Glomerular visceral epithelial cell (primary cell): ENCODE results near the gene HNRNPF.
"Not testable (repeated sequence)": the region's sequence is repeated elsewhere in the genome, so short reads cannot be mapped to it uniquely, and the experiment has no call there.

Experiments used
- DNase-seq: peaks from one replicate; pipeline ENCODE4 v3.0.0-alpha.2; 2016; ENCODE audit errors: extremely low spot score

HNRNPF gene

DNA sequence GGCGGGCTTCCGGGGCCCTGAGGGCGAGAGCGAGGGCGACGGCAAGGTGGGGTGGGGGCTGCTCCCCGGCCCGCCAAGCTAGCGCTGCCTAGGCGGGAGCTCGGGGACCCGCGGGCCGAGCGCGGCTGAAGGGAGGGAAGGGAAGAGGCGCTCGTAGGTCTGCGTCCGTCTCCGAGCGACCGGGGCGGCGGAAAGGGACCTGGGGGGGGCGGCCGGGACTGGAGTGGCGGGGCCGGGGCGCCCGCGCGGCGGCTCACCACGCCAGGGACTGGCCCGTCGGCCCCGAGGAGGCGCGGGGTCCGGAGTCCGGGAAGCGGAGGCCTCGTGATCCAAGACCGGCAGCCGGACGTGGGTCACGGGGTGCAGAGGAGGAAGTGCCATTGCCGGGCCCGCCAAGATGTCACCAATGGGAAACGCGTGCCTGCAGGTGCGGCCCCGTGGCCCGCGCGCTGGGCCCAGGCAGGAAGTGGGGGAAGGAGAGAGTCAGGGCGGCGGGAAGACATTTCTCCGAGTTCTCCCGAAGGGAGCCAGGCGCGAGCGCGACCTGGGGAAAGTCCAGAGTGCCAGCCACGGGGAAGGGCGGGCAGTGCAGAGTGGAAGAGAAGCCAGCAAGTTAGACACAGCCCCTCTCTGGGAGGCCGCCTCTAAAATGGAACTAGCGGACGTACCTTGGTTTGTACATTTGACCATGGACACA is 11.9 kb downstream of the HNRNPF start:
- peak; percentile 96 for DNase-seq

DNA sequence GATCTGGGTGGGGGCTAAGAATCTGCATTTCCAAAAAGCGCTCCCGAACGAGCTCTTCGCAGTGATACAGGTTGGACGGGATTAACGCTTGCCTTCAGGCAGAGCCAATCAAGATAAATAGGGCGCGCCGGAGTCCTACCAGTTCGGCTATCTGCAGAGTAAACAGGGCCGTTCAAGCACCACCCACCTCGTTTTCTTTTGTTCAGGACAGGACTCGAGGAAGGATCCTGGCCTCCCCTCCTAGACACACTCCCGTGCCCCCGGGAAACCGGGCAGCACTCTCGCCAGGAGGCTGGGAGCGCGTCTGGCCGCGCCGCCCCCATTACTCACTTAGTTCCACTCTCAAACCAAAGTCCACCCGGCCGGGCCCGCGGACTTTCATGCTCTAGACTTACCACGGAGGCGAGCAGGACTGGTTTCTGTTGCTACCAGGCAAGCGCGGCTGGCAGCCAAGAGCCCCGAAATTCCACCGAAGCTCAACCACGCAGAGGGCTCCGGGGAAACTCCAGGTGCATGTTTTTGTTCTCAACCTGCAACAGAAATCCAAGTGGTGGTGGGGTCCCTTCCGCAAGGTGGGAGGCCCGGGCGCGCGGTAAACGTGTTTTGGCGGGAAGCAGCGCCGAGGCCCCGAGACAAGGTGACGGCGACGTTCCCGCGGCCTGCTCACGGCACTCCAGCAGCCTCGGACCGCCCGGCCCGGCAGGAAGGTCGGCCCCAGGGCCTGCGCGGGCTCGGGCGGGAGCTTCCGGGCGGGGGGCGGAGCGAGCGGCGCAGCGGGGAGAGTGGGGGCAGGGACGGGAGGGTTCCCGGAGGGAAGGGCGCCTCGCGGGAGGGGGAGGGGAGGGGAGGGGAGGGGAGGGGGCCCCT is 12.7 kb downstream of the HNRNPF start:
- DNase-seq = peak; percentile 85

DNA sequence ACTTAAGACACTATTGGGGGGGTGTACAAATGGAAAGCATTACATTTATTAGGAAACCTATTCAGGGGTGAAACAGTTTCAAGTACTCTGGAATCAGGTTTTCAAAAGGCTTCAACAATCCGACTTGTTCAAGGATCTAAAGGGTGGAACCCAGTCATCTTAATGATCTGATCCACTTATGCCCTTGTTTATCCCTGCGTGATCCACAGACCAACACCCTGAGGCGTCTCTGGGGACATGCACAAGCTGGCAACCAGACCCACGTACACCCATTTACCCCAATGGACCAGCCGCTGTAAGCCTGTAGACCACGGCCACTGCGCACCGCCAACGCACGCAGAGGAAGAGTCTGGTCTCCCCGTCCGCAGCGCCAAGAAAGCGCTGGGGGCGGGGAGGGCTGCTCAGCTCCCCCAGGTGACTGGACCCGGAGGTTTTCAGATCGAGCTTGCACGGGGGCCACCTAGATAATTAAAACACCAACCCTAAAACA is 13.4 kb downstream of the HNRNPF start:
- peak; percentile 49 for DNase-seq

DNA sequence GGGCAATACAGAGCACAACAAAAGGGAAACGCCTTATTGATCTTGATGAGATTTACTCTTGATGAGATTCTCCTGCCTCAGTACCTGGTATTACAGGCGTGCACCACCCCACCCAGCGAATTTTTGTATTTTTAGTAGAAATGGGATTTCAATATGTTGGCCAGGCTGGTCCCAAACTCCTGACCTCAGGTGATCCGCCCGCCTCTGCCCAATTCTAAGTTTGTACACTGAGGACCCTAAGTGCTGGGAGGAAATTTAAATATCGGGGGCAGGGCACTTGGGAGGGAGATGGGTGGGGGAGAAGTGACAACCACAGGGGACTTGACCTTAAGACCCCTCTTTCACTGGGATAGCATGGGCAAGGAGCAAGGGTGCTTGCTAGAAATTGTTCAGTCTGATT is 14.1 kb downstream of the HNRNPF start:
- DNase-seq = no peak

DNA sequence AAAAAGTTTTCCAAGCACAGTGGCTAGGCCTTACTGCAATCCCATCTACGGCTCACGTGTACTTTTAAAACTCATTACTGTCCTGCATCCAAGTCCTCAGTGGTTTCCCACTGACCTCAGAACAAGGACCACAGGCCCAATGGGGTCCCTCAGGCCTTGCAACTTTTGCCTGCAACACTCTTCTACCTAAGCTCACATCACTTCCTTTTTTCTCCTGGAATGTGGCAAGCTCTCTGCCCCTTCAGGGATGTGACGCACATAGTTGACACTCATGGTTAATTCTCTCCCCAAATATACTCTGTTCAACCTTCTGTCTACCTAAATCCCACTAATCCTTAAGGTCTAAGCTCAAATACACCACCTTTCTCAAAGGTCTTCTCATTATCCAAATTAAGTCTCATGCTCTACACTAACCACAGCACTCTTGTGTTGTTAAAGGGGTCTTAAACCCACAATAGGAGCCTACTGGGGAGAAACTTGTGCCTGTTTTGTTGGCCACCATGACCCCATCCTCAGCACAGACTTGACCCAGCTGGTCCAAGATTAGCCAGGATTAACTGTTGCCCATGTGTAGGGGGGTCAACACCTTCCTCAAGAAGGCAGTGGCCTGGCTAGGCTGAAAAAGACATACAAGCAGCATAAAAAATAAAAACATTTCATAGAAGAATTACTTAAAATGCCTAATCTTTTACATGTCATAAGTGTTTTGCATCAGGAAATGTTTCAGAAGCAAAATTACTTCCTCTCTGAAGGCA is 15.2 kb downstream of the HNRNPF start:
- no peak for DNase-seq

DNA sequence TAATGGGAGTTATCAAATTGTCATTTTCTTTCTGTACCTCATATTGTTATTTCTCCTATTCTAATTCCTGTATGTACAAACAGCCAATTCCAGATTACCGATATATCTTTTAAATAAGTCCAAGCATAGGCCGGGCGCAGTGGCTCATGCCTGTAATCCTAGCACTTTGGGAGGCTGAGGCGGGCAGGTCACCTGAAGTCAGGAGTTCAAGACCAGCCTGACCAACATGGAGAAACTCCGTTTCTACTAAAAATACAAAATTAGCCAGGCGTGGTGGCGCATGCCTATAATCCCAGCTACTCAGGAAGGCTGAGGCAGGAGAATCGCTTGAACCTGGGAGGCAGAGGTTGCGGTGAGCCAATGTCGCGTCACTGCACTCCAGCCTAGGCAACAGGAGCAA is 15.8 kb downstream of the HNRNPF start:
- not testable (repeated sequence) for DNase-seq

DNA sequence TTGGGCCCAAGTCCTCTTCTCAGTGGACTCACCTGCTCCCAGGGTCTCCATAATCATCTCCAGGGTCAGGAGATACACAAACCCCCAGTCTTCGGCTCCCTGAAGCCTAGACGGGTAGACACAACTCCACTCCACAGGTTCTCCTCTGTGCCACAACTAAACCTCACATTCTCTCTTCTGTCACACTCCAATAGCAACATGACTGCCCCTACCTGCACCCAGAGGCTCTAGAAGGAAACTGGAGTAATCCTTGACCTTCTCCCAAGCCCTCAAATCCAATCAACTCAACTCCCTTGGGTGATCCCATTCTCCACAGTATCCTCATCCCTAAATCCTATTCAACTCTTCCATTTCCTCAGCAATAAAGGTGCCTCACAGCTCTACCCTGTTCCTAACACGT is 16.2 kb downstream of the HNRNPF start:
- DNase-seq = no peak

DNA sequence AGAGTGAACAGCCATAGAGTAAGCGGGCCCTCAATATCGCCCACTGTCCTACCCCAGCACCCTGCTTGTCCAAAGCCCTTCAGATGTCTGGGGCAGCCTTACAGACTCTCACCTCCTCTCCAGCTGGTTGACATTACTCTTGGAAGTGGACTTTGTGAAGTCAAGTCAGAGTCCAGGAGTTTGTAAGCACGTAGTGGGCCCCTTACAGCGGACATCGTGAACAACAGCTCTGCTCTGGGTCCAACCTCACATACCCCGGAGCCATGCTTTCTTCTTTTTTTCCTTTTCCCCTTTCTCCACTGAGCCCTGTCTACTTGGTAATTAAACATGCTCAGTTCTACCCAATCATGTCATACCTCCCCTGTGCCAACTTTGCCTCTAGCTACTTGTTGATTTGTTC is 17.5 kb downstream of the HNRNPF start:
- no peak for DNase-seq

DNA sequence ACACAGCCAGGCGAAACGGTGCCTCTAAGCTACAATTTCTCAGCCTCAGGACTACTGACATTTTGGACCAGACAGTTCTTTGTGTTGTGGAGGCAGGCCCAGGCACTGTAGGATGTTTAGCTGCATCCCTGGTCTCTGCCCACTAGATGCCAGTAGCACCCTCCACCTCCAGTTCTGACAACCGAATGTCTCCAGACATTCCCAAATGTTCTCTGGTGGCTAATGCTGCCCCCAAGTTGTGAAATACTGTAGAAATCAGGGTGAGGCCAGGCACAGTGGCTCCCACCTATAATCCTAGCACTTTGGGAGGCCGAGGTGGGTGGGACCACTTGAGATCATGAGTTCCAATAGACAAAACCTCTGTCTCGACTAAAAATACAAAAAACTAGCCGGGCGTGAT is 18.2 kb downstream of the HNRNPF start:
- no peak for DNase-seq

DNA sequence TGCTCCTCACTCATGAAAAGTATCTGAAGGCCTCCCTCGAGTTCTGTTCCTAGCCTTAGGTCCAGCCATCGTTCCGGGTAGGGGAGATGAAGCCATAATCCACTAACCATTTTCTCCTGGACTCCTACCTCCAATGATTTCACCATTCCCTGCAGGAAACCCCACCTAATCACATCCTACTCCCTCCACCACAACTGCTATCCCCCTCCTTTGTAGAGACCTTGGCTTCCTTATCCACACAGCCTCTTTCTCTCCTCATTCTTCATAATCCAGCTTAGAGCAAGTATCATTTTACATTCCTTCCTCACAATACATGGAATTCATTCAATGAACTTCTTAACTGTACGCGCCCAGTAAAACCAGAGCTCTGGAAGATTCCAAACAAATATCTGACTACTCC is 18.7 kb downstream of the HNRNPF start:
- DNase-seq = no peak

DNA sequence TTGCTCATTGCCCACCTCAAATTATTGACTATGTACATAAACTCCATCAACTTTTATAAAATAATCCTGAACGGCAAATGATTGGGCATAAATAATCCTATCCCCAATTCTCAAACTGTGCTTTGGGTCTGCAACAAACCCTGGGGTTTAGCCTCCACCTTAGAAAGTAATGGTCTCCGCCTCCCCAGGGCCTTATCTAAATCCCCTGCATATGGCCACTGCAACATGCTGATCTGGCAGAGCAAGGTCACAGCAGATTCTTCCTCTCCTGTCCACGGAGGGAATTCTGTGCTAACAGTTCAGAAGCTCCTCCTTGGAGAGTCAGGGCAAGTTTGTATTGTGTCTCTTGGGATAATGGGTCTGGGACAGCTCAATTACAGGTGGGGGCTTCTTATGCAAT is 19.1 kb downstream of the HNRNPF start:
- DNase-seq = no peak

DNA sequence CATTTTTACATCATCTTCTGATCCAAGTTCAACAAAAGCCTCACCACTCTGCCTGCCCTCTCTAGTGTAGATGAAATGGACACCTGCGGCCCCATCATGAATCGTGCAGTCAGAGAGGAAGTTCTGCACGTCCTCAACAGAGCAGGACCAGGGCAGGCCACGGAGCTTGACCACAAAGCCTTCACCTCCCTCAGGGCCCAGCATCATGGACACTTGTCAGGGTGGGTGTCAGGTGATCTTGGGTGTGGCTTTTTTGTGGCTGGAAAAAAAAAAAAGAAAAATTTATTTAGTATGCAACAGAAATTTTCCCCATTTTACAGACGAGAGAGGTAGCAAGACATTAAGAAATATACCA is 21.3 kb downstream of the HNRNPF start:
- DNase-seq = no peak

DNA sequence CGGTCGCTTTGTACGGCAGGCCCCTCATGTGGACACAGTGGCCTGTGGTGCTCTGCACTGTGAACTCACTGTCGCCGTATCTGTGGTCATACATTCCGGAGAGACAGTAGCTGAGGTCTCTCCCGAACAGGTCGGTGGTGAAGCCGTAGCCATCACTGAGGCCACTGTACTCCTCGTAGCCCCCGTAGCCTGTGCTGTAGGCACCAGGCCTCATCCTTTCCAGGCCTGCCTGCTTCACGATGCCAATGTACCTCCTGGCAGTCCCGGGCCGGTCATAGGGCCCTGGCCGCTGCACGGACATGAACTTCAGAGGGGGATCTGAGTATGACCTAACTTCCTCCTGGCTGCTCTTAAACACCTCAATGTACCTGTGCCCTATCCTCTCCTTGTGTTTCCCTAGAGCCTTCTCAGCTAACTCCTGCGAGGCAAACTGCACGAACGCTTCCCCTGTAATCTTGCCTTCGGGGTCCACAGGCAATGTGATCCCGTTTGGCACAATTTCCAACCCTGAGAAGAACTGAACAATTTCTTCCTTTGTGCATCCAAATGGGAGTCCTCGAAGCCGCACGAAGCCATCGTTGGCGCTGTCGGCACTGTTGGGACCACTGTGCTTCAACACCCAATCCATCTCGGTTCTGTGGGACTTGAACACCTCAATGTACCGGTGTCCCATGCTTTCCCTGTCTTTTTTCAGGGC is 21.9 kb downstream of the HNRNPF start:
- no peak for DNase-seq

DNA sequence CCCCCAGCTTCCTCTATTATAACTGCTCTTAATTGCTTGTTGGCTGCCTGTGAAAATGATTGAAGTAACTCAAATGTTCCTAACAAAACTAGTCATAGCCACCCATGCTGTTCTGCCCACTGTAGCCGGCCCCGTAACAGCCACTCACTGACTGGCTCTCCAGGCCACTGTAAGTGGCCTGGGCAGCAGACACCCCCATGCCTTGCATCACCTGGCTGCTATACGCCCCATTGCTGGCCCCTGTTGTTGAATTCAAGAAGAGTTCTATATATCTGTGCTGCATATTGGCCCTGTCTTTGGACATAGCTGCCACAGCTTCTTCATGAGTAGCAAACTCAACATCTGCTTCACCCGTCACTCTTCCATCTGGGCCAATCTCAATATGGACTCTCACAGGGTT is 22.4 kb downstream of the HNRNPF start:
- no peak for DNase-seq

DNA sequence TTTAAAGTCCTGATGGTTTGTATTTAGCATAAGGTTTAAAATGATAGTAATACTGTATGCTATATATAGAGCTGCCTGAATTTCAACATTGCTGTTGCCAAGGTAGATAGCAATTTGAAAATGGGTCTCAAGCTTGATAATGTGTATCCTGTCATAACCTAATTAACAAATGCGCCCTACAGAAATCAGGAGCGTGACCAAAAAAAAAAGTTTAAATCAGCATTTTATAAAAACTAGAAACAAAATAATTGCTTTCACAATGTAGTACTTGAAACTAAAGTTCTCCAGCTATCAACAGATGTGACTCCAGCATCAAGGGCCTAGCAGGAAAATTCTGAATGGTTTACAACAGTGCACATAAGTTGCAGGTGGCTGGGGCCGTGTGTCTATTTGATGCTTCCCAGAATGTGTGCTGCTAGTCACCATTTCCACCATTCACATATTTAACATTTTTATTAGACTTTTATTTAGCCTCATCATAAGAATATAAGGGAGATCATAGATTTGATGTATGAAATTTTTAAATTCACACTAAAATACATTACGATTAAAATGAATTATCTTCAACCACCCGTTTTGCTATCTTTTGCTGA is 23.5 kb downstream of the HNRNPF start:
- DNase-seq = no peak

DNA sequence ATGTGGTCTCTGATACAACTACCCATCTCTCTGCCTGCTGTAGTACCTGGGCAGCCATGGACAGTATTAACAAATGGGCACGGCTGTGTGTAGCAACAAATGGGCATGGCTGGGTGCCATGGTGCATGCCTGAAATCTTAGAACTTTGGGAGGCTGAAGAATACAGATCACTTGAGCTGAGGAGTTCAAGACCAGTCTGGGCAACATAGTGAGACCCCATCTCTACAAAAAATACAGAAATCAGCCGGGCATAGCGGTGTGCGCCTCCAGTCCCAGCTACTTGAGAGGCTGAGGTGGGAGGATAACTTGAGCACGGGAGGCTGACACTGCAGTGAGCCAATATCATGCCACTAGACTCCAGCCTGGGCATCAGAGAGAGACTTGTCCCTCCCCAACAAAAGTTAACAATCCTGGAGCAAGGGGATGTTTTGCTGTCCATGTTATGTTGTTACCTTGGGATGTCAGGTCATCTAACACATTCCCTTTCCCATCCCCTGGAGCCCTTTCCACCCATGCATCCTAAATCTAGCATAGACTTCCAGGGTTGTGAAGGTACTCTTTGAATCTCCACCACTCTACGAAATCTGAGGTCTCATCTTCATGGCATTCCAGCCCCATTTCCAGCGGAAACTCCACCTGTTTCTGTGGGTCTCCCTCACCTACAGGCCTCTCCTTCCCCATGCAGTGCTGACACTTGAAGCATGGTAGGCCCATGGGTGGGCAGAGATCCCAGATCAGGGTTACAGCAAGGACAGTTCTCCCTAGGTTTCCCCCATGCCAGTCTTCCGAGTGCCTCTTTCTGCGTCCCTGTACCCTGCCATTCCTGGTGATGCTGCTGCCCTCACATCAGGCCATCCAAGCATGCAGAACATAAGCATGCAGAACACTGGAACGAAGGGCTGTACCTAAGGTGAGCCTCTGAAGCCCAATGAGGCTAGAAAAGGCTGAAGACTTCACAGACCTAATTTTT is 24.4 kb downstream of the HNRNPF start:
- DNase-seq = no peak

DNA sequence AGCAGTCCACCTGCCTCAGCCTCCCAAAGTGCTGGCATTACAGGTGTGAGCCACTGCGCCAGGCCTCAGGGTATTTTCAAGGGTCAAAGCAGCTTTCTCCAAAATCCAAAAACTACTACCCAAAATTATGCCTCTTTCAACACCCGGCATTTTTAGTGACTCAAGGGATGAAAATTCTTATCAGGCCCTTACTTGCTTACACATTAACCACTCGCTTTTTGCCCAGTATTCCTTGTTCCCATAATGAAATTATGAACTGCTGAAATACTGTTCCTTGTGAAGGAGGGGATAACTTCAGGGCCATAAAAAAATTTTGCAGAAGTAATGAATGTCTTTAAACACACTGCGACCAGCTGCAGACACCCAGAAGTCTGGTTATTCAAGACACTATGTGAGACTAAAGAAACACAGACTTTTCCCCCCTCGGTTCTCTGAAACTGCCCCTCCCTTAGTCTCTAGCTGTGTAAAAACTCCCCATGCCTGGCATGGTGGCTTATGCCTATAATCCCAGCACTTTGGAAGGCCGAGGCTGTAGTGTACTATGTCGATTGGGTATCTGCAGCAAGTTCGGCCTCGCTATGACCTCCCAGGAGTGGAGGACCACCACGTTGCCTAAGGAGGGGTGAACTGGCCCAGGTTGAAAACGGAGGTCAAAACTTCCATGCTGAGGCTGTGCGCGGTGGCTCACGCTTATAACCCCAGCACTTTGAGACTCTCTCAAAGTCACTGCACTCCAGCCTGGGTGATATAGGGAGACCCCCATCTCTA is 25.6 kb downstream of the HNRNPF start:
- DNase-seq = no peak

DNA sequence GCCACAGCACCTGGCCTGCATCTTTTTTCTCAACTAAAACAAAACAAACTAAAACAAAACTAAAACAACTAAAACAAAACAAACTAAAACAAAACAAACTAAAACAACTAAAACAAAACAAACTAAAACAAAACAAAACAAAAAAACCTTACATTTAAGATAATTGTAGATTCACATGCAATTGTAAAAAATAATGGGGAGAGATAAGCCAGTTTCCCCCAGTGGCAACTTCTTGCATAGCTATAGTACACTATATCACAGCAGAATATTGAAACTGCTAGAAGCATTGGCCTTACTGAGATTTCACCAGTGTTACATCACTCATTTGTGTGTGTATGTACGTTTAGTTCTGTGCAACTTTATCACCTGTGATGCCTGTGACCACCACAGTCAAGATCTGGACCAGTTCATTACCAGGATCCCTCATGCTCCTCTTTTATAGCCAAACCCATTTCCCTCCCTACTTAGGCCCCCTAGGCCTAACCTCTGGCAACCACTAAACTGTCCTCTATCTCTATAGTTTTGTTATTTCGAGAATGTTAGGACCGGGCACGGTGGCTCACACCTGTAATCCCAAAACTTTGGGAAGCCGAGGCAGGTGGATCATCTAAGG is 28.3 kb downstream of the HNRNPF start:
- no peak for DNase-seq

DNA sequence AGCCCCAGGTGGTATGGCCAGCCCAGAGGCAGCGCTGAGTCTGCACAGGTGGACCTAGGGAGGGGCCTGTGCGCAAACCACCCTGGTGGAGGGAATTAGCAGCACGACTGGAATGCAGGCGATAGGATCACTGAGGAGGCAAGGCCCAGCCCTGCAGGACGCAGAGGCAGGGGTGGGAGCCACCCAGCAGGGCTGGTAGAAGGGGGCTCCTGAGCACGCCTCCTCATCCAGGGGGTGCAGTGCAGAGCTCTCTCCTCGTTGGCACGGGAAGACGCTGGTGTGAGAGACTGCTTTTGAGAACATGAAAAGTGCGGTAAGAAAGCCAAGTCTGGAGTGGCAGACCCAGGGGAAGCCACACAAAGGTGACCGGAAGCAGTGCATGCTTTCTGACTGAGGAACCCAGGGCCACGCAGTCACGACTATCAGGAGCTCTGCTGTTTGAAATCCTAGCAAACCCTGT is 31.5 kb downstream of the HNRNPF start:
- no peak for DNase-seq
